H1 (cell line): ENCODE measurements around the gene FBXL17. TPM values are rescaled to one million over a fixed set of nuclear protein-coding genes. Genes with fewer than 3 reads are reported as not detected.

Source experiments
- CTCF ChIA-PET: fragments of 300-600 bp; sonication (Branson Sonifier 250); formaldehyde crosslinking; loops from one replicate; lab custom pipeline; 2021; ENCODE audit not compliant: partially characterized antibody; lab: Charles Lee
- POLR2A ChIA-PET: fragments of 300-600 bp; sonication (Branson Sonifier 250); formaldehyde crosslinking; loops from one replicate; lab custom pipeline; 2021; ENCODE audit warnings: inconsistent platforms; ENCODE audit not compliant: partially characterized antibody; lab: Charles Lee
- DNase-seq, 2 experiments: peaks; one replicate each; pipeline versions ENCODE4 v3.0.0 to v3.0.0-alpha.2; 2010 to 2022; ENCODE audit warnings: low spot score in 2 of 2, low read depth in 1 of 2, mixed read lengths in 1 of 2
- FAIRE-seq: peaks from 2 replicates; lab custom pipeline; 2011; peaks lifted over from hg19 to GRCh38; lab: Jason Lieb, UNC
- H2AFZ ChIP-seq: 2 replicates; pipeline ENCODE4 v1.8.1; 2012; ENCODE audit warnings: low read length, inconsistent platforms
- H2AK5ac ChIP-seq: 2 replicates; pipeline ENCODE4 v1.6.1; 2013; ENCODE audit warnings: low read depth, low read length
- H2BK120ac ChIP-seq: replicated peaks from 2 replicates; pipeline ENCODE3; 2013; ENCODE audit warnings: low read depth, low read length, inconsistent platforms
- H2BK12ac ChIP-seq: 2 replicates; pipeline ENCODE4 v1.6.1; 2013; ENCODE audit warnings: low read depth, low read length
- H2BK15ac ChIP-seq: 2 replicates; pipeline ENCODE4 v1.6.1; 2013; ENCODE audit warnings: low read length
- H2BK20ac ChIP-seq: 2 replicates; pipeline ENCODE4 v1.6.1; 2013; ENCODE audit warnings: low read length
- H2BK5ac ChIP-seq: 2 replicates; pipeline ENCODE4 v1.6.1; 2013; ENCODE audit warnings: low read depth, low read length
- H3K14ac ChIP-seq: 2 replicates; pipeline ENCODE4 v1.6.1; 2013; ENCODE audit warnings: inconsistent platforms; ENCODE audit not compliant: insufficient read length
- H3K18ac ChIP-seq: 2 replicates; pipeline ENCODE4 v1.6.1; 2013; ENCODE audit warnings: low read length; ENCODE audit errors: extremely low read depth
- H3K23ac ChIP-seq: 2 replicates; pipeline ENCODE4 v1.6.1; 2013; ENCODE audit warnings: inconsistent platforms; ENCODE audit not compliant: insufficient read length
- H3K23me2 ChIP-seq: 2 replicates; pipeline ENCODE4 v1.6.1; 2013; ENCODE audit warnings: low read depth, low read length
- H3K27ac ChIP-seq: 2 replicates; pipeline ENCODE4 v1.6.1; 2011; ENCODE audit warnings: low read depth, low read length, inconsistent platforms
- H3K27me3 ChIP-seq, 4 experiments: replicated peaks in 1 of 4; 1 replicate in 1 of 4; 2 replicates in 3 of 4; pipeline versions ENCODE4 v1.6.1 to v1.8.1; 2011 to 2013; ENCODE audit warnings: low read length in 3 of 4, mild to moderate bottlenecking in 3 of 4, inconsistent platforms in 2 of 4, mixed read lengths in 2 of 4, moderate library complexity in 1 of 4; ENCODE audit not compliant: control insufficient read depth in 3 of 4, insufficient read depth in 3 of 4; ENCODE audit errors: extremely low read depth in 1 of 4
- H3K36me3 ChIP-seq, 4 experiments: 2 replicates each; pipeline versions ENCODE4 v1.6.1 to v1.8.1; 2011 to 2013; ENCODE audit warnings: mild to moderate bottlenecking in 4 of 4, low read length in 3 of 4, moderate library complexity in 2 of 4, control low read depth in 1 of 4, inconsistent platforms in 1 of 4; ENCODE audit not compliant: insufficient read depth in 4 of 4, control insufficient read depth in 2 of 4
- H3K4ac ChIP-seq: replicated peaks from 2 replicates; pipeline ENCODE3; 2013; ENCODE audit warnings: low read length, low read depth, mixed read lengths, inconsistent platforms; ENCODE audit not compliant: insufficient read length
- H3K4me1 ChIP-seq, 4 experiments: replicated peaks in 1 of 4; 1 replicate in 1 of 4; 2 replicates in 3 of 4; pipeline versions ENCODE4 v1.6.1 to v1.8.1; 2011 to 2013; ENCODE audit warnings: low read length in 3 of 4, inconsistent platforms in 2 of 4, mixed read lengths in 1 of 4; ENCODE audit not compliant: insufficient read depth in 4 of 4, control insufficient read depth in 3 of 4
- H3K4me2 ChIP-seq, 2 experiments: 2 replicates each; pipeline versions ENCODE4 v1.6.1 to v1.8.1; 2011 to 2013; ENCODE audit warnings: low read depth in 2 of 2, low read length in 2 of 2, control low read depth in 1 of 2, inconsistent platforms in 1 of 2, mild to moderate bottlenecking in 1 of 2; ENCODE audit not compliant: insufficient read depth in 1 of 2
- H3K4me3 ChIP-seq, 4 experiments: fragments of 200-600, 300-600 bp in 1 of 4; sonication (generic), shearing (Covaris generic), sonication (Bioruptor Twin) in 1 of 4; 2 replicates each; pipeline versions ENCODE4 v1.5.1 to v1.8.1; 2011 to 2016; ENCODE audit warnings: low read length in 4 of 4, low read depth in 3 of 4, control low read depth in 2 of 4, inconsistent platforms in 2 of 4, mild to moderate bottlenecking in 2 of 4, mixed read lengths in 1 of 4, moderate library complexity in 1 of 4; ENCODE audit not compliant: insufficient read depth in 2 of 4; ENCODE audit errors: extremely low read depth in 1 of 4
- H3K56ac ChIP-seq: replicated peaks from 2 replicates; pipeline ENCODE3; 2013; ENCODE audit warnings: low read depth, mild to moderate bottlenecking, mixed read lengths, low read length, inconsistent platforms; ENCODE audit not compliant: insufficient read length
- H3K79me1 ChIP-seq: 2 replicates; pipeline ENCODE4 v1.6.1; 2013; ENCODE audit warnings: low read depth, low read length, control low read depth
- H3K79me2 ChIP-seq, 2 experiments: 2 replicates each; pipeline versions ENCODE4 v1.6.1 to v1.8.1; 2012 to 2013; ENCODE audit warnings: low read length in 2 of 2, mild to moderate bottlenecking in 2 of 2, inconsistent platforms in 1 of 2; ENCODE audit not compliant: insufficient read depth in 2 of 2, control insufficient read depth in 1 of 2
- H3K9ac ChIP-seq, 4 experiments: replicated peaks in 1 of 4; 1 replicate in 1 of 4; 2 replicates in 3 of 4; pipeline versions ENCODE4 v1.6.1 to v1.8.1; 2011 to 2013; ENCODE audit warnings: low read depth in 3 of 4, low read length in 3 of 4, control low read depth in 2 of 4, mild to moderate bottlenecking in 2 of 4, moderate library complexity in 2 of 4, inconsistent platforms in 1 of 4; ENCODE audit errors: extremely low read depth in 1 of 4
- H3K9me3 ChIP-seq, 2 experiments: 2 replicates each; pipeline versions ENCODE4 v1.6.1 to v1.8.1; 2012 to 2013; ENCODE audit warnings: mild to moderate bottlenecking in 2 of 2, moderate library complexity in 2 of 2, control low read depth in 1 of 2, inconsistent platforms in 1 of 2, low read depth in 1 of 2, low read length in 1 of 2, mixed read lengths in 1 of 2; ENCODE audit not compliant: insufficient read depth in 2 of 2
- H4K20me1 ChIP-seq, 2 experiments: replicated peaks in 1 of 2; 2 replicates each; pipeline versions ENCODE3 to v1.8.1; 2011 to 2013; ENCODE audit warnings: inconsistent platforms in 2 of 2, low read length in 2 of 2, mild to moderate bottlenecking in 1 of 2; ENCODE audit not compliant: insufficient read depth in 2 of 2, control insufficient read depth in 1 of 2
- H4K5ac ChIP-seq: 2 replicates; pipeline ENCODE4 v1.6.1; 2013; ENCODE audit warnings: low read length, low read depth, mixed read lengths, inconsistent platforms; ENCODE audit not compliant: insufficient read length
- H4K8ac ChIP-seq: 2 replicates; pipeline ENCODE4 v1.8.0; 2013; ENCODE audit warnings: mild to moderate bottlenecking, moderate library complexity, low read length, inconsistent platforms; ENCODE audit not compliant: insufficient read depth; ENCODE audit errors: extremely low read depth
- H4K91ac ChIP-seq: replicated peaks from 2 replicates; pipeline ENCODE3; 2013; ENCODE audit warnings: low read length, mixed read lengths, inconsistent platforms; ENCODE audit not compliant: insufficient read length
- CBX5 ChIP-seq: fragments of 300-800, 300-1000 bp; sonication (generic); IDR thresholded peaks from 2 replicates; pipeline ENCODE4 v1.7.1; 2016; ENCODE audit warnings: antibody characterized with exemption, low read length, low read depth
- CEBPB ChIP-seq: IDR thresholded peaks from 2 replicates; pipeline ENCODE4 v1.6.1; 2012; ENCODE audit warnings: low read depth, low read length
- CHD1 ChIP-seq: IDR thresholded peaks from 2 replicates; pipeline ENCODE4 v1.6.1; 2012; ENCODE audit warnings: low read depth, low read length, improper control_type of control experiment
- EGR1 ChIP-seq: IDR thresholded peaks from 2 replicates; pipeline ENCODE4 v1.6.1; 2011; ENCODE audit warnings: low read depth, low read length, borderline replicate concordance
- GTF2F1 ChIP-seq: IDR thresholded peaks from 2 replicates; pipeline ENCODE4 v1.6.1; 2012; ENCODE audit warnings: low read depth, low read length, improper control_type of control experiment, borderline replicate concordance
- HDAC2 ChIP-seq, 2 experiments: fragments of 300-600 bp in 1 of 2; sonication (generic) in 1 of 2; IDR thresholded peaks; 2 replicates each; pipeline ENCODE4 v1.6.1; 2011 to 2012; ENCODE audit warnings: low read depth in 2 of 2, low read length in 2 of 2, mild to moderate bottlenecking in 2 of 2, moderate library complexity in 2 of 2, borderline replicate concordance in 1 of 2, inconsistent platforms in 1 of 2
- JUND ChIP-seq: IDR thresholded peaks from 2 replicates; pipeline ENCODE4 v1.6.1; 2011; ENCODE audit warnings: mild to moderate bottlenecking, improper control_type of control experiment, low read length
- POLR2AphosphoS5 ChIP-seq: IDR thresholded peaks from 2 replicates; pipeline ENCODE4 v1.6.1; 2011; ENCODE audit warnings: low read depth, low read length
- POU5F1 ChIP-seq: IDR thresholded peaks from 2 replicates; pipeline ENCODE4 v1.6.1; 2011; ENCODE audit warnings: low read depth, mild to moderate bottlenecking, low read length, moderate library complexity
- RNF2 ChIP-seq: fragments of 200-900, 300-1000 bp; sonication (generic); IDR thresholded peaks from 2 replicates; pipeline ENCODE4 v1.7.1; 2016; ENCODE audit warnings: borderline replicate concordance, low read depth, mild to moderate bottlenecking, antibody characterized with exemption, low read length; ENCODE audit not compliant: poor library complexity, severe bottlenecking; ENCODE audit errors: missing control alignments
- SIN3A ChIP-seq, 2 experiments: IDR thresholded peaks in 1 of 2; conservative IDR thresholded peaks in 1 of 2; 2 replicates each; pipeline ENCODE4 v1.6.1; 2011 to 2012; ENCODE audit warnings: low read length in 2 of 2, improper control_type of control experiment in 1 of 2, low read depth in 1 of 2, mild to moderate bottlenecking in 1 of 2
- SUZ12 ChIP-seq: fragments of 200-600 bp; sonication (generic); IDR thresholded peaks from 2 replicates; pipeline ENCODE4 v1.6.1; 2012; ENCODE audit warnings: mild to moderate bottlenecking, inconsistent platforms, low read length, moderate library complexity, mixed read lengths
- TBP ChIP-seq: IDR thresholded peaks from 2 replicates; pipeline ENCODE4 v1.6.1; 2011; ENCODE audit warnings: low read depth, low read length, improper control_type of control experiment
- YY1 ChIP-seq: IDR thresholded peaks from 2 replicates; pipeline ENCODE4 v1.6.1; 2011; ENCODE audit warnings: low read depth, mild to moderate bottlenecking, low read length
- WGBS, 2 experiments: shearing (Covaris generic) in 1 of 2; methylation state at CpG; one replicate each; pipeline versions ENCODE4 v1.1.6 to v1.1.7; 2013 to 2015; ENCODE audit warnings: low lambda C conversion rate in 2 of 2, mixed read lengths in 2 of 2, inconsistent platforms in 1 of 2, low coverage in 1 of 2, missing lambda C conversion rate in 1 of 2; ENCODE audit not compliant: insufficient replicate concordance in 2 of 2, insufficient coverage in 1 of 2, insufficient read length in 1 of 2; ENCODE audit errors: extremely low coverage in 1 of 2, missing lambda C conversion rate in 1 of 2; 5-methylcytosine and 5-hydroxymethylcytosine counted together
- polyA plus RNA-seq, 7 experiments: library from polyadenylated mRNA; depleted of rRNA in 3 of 7; stranded (reverse) in 5 of 7; unstranded in 2 of 7; fragments of >200 nt in 5 of 7; fragments of 200-250 nt in 2 of 7; gene quantifications; 1 replicate in 5 of 7; 2 replicates in 1 of 7; 4 replicates in 1 of 7; pipeline versions ENCODE4 v1.2.1 to v1.2.3, GENCODE V29; 2011 to 2013; ENCODE audit warnings: missing spikeins in 2 of 7, mixed read lengths in 2 of 7
- total RNA-seq: library from RNA; stranded (reverse); fragmentation: NEBNext Ultra II Directional; extraction: Animal tissue kit (Norgen Biotek cat#: 25700); gene quantifications from 2 replicates; pipeline ENCODE4 v1.2.1, GENCODE V29; 2021

The FBXL17 gene
- total and polyA plus RNA-seq, 2 of the 8 experiments (the other 6 are each of a cell fraction or from before 2014, with no cell fraction given), result 0.35 to 4.3 TPM

- Histone ChIP-seq H2BK20ac (no peak overlapping the region), H3K79me1 (no peaks in the 10 kb centered on the region), H3K56ac (no peak overlapping the region), H3K4me3 (no peak overlapping the region), H4K20me1 (no peaks in the 10 kb centered on the region), H4K91ac (no peak overlapping the region), H3K4ac (no peak overlapping the region), H2BK120ac (no peak overlapping the region), H3K9me3 (no peaks in the 10 kb centered on the region; a peak in 1 of 4 replicates), H2BK15ac (no peak overlapping the region), H3K4me2 (no peak overlapping the region), H3K36me3 (no peaks in the 10 kb centered on the region), H3K27ac (no peak overlapping the region), H3K18ac (no peak overlapping the region), H4K8ac (no peak overlapping the region), H3K79me2 (no peaks in the 10 kb centered on the region), H3K9ac (no peak overlapping the region), H3K23ac (no peak overlapping the region), H2AFZ (no peak overlapping the region), H2BK12ac (no peak overlapping the region), H2AK5ac (no peak overlapping the region), H3K14ac (no peak overlapping the region), H4K5ac (no peak overlapping the region), H2BK5ac (no peak overlapping the region), H3K4me1 (no peaks in the 10 kb centered on the region), H3K23me2 (no peaks in the 10 kb centered on the region), H3K27me3 (peaks cover 0 to under 1% (median 0%) of the 10 kb centered on the region in 4 experiments; a peak in 1 of 7 replicates)
- ChIA-PET CTCF (no interaction called here), POLR2A (no interaction called here)
- DNase-seq, result no peak
- no peak for FAIRE-seq
- 88% methylated on average over 1 of the region's 1 CpG; no CpG with 5 or more reads in 1 of the 2 experiments for WGBS, 2 experiments
- TF ChIP-seq CEBPB (no peak), SUZ12 (no peak), TBP (no peak), POU5F1 (no peak), GTF2F1 (no peak), HDAC2 (IDR thresholded peaks at IDR 0.05; ENCODE audit: borderline replicate concordance in 1 of 2, low read depth in 2 of 2, low read length in 2 of 2) (no peak), CHD1 (no peak), CBX5 (no peak), YY1 (no peak), EGR1 (no peak), POLR2AphosphoS5 (no peak), SIN3A (conservative IDR thresholded peaks at IDR 0.05 in 1 of 2, IDR thresholded peaks at IDR 0.05 in 1 of 2; ENCODE audit: low read depth in 1 of 2, low read length in 2 of 2) (no peak), JUND (no peak), RNF2 (no peak)
Measured at GRCh38 chr5:107948377-107948776, 433.5 kb downstream of the FBXL17 start.
